ENCODE results near the gene PSME3. TPM values are rescaled to one million over a fixed set of nuclear protein-coding genes. Genes with fewer than 3 reads are reported as not detected.

PSME3 gene
- total RNA-seq, 1 experiment from 2014 or later, result 115 TPM

DNA sequence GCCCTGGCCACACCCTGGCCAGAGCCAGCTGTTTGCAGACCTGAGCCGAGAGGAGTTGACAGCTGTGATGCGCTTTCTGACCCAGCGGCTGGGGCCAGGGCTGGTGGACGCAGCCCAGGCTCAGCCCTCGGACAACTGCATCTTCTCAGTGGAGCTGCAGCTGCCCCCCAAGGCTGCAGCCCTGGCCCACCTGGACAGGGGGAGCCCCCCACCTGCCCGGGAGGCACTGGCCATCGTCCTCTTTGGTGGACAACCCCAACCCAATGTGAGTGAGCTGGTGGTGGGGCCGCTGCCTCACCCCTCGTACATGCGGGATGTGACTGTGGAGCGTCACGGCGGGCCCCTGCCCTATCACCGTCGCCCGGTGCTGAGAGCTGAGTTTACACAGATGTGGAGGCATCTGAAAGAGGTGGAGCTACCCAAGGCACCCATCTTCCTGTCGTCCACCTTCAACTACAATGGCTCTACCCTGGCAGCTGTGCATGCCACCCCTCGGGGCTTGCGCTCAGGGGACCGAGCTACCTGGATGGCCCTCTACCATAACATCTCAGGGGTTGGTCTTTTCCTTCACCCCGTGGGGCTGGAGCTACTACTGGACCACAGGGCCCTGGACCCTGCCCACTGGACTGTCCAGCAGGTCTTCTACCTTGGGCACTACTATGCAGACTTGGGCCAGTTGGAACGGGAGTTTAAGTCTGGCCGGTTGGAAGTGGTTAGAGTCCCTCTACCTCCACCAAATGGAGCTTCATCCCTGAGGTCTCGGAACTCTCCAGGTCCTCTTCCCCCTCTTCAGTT, 11.8 kb downstream of the PSME3 start:
- Histone ChIP-seq H3K79me2 (ENCODE audit: low read depth) (no peaks in the 10 kb centered on the region), H3K9me2 (ENCODE audit: insufficient read depth) (no peaks in the 10 kb centered on the region), H3K27ac (no peak overlapping the region), H3K9me3 (ENCODE audit: insufficient read depth, low read depth) (no peaks in the 10 kb centered on the region), H3K4me3 (no peak overlapping the region), H2AFZ (no peak overlapping the region), H4K20me1 (ENCODE audit: insufficient read depth) (peaks cover 8% of the 10 kb centered on the region), H3K27me3 (ENCODE audit: insufficient read depth, low read depth) (no peaks in the 10 kb centered on the region), H3K4me1 (replicated peaks; ENCODE audit: insufficient read depth) (no peaks in the 10 kb centered on the region), H3F3A (ENCODE audit: insufficient read depth, low read depth) (peaks cover 32% of the 10 kb centered on the region; the same call in 1 of the 2 replicates), H3K4me2 (no peak overlapping the region), H3K36me3 (ENCODE audit: low read depth) (peaks cover 16% of the 10 kb centered on the region; the same call in 1 of the 2 replicates)
- no TSS peak for BruUV-seq (replicated peaks)
- CTCF ChIA-PET, result no interaction called here
- TF ChIP-seq, protein P1, sequence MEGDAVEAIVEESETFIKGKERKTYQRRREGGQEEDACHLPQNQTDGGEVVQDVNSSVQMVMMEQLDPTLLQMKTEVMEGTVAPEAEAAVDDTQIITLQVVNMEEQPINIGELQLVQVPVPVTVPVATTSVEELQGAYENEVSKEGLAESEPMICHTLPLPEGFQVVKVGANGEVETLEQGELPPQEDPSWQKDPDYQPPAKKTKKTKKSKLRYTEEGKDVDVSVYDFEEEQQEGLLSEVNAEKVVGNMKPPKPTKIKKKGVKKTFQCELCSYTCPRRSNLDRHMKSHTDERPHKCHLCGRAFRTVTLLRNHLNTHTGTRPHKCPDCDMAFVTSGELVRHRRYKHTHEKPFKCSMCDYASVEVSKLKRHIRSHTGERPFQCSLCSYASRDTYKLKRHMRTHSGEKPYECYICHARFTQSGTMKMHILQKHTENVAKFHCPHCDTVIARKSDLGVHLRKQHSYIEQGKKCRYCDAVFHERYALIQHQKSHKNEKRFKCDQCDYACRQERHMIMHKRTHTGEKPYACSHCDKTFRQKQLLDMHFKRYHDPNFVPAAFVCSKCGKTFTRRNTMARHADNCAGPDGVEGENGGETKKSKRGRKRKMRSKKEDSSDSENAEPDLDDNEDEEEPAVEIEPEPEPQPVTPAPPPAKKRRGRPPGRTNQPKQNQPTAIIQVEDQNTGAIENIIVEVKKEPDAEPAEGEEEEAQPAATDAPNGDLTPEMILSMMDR (conservative IDR thresholded peaks at IDR 0.05), result no peak
- no peak for TF ChIP-seq EZH2 (IDR thresholded peaks at IDR 0.05; ENCODE audit: low read depth)
- POLR2A ChIA-PET (ENCODE audit: unreplicated experiment), result interaction anchor here (0.6 to 0.7 kb wide), 2 partner anchors 25 to 28 kb away, joined by 3 to 4 read pairs; no protein-coding TSS in a partner anchor
- DNase-seq, result no peak
- intact Hi-C loops (cut with micrococcal nuclease; ENCODE audit: unreplicated experiment), result no loop called here

GRCh38 chr17:42845556-42845917, 12.3 kb downstream of the PSME3 start:
- Histone ChIP-seq H3K9me3 (ENCODE audit: insufficient read depth, low read depth) (no peaks in the 10 kb centered on the region), H3K4me1 (replicated peaks; ENCODE audit: insufficient read depth) (no peaks in the 10 kb centered on the region), H3K27ac (no peak overlapping the region), H2AFZ (no peak overlapping the region), H3K9me2 (ENCODE audit: insufficient read depth) (no peaks in the 10 kb centered on the region), H3K4me3 (no peak overlapping the region), H3K36me3 (ENCODE audit: low read depth) (peaks cover 13% of the 10 kb centered on the region; the same call in 1 of the 2 replicates), H4K20me1 (ENCODE audit: insufficient read depth) (peaks cover 8% of the 10 kb centered on the region), H3K27me3 (ENCODE audit: insufficient read depth, low read depth) (no peaks in the 10 kb centered on the region), H3F3A (ENCODE audit: insufficient read depth, low read depth) (peaks cover 32% of the 10 kb centered on the region; the same call in 1 of the 2 replicates), H3K79me2 (ENCODE audit: low read depth) (no peaks in the 10 kb centered on the region), H3K4me2 (no peak overlapping the region)
- ChIA-PET CTCF (no interaction called here), POLR2A (ENCODE audit: unreplicated experiment) (interaction anchor here (0.6 kb wide), 1 partner anchor 29 kb away, joined by 3 read pairs; no protein-coding TSS in a partner anchor)
- BruUV-seq (replicated peaks), result no TSS peak
- TF ChIP-seq EZH2 (IDR thresholded peaks at IDR 0.05; ENCODE audit: low read depth), result no peak
- TF ChIP-seq, protein P1 (conservative IDR thresholded peaks at IDR 0.05), result no peak
- DNase-seq, result no peak
- intact Hi-C loops (cut with micrococcal nuclease; ENCODE audit: unreplicated experiment), result no loop called here

DNA sequence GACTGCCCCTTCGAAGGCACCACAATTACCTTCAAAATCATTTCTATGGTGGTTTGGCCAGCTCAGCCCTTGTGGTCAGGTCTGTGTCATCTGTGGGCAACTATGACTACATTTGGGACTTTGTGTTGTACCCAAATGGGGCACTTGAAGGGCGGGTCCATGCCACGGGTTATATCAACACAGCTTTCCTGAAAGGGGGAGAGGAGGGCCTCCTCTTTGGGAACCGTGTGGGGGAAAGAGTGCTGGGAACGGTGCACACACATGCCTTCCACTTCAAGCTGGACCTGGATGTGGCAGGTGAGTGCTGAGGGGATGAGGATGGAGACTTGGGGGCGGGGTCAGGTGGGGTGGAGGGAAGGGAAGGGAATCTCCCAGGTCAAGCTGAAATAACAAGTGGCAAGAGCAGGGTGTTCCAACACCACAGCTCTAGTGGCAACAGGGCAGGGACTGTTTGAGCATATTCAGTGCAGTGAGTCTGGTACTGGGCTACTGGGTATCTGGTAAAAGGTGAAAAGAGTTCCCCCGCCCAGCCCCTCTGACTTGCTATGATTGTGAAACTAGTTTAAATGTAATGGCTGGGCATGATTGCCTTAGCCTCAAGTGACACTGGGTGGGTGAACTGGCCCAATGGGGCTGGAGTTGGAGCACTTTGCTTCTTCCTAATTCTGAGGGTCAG, 12.9 kb downstream of the PSME3 start:
- ChIA-PET POLR2A (ENCODE audit: unreplicated experiment) (interaction anchor here (0.6 kb wide), 1 partner anchor 29 kb away, joined by 3 read pairs; no protein-coding TSS in a partner anchor), CTCF (no interaction called here)
- BruUV-seq (replicated peaks), result no TSS peak
- TF ChIP-seq, protein P1 (conservative IDR thresholded peaks at IDR 0.05), result no peak
- no peak for TF ChIP-seq EZH2 (IDR thresholded peaks at IDR 0.05; ENCODE audit: low read depth)
- intact Hi-C loops (cut with micrococcal nuclease; ENCODE audit: unreplicated experiment), result no loop called here
- peaks cover 8% of the 10 kb centered on the region for H4K20me1 ChIP-seq (ENCODE audit: insufficient read depth)
- H3K9me2 ChIP-seq (ENCODE audit: insufficient read depth), result no peaks in the 10 kb centered on the region
- H3K36me3 ChIP-seq (ENCODE audit: low read depth), result peaks cover 11% of the 10 kb centered on the region; the same call in 1 of the 2 replicates
- H3K4me3 ChIP-seq, result no peak overlapping the region
- no peak overlapping the region for H3K4me2 ChIP-seq
- H2AFZ ChIP-seq, result no peak overlapping the region
- DNase-seq, result no peak
- no peaks in the 10 kb centered on the region for H3K27me3 ChIP-seq (ENCODE audit: insufficient read depth, low read depth)
- H3K9me3 ChIP-seq (ENCODE audit: insufficient read depth, low read depth), result no peaks in the 10 kb centered on the region
- no peak overlapping the region; the same call in 1 of the 2 replicates for H3K27ac ChIP-seq
- H3K79me2 ChIP-seq (ENCODE audit: low read depth), result no peaks in the 10 kb centered on the region
- H3F3A ChIP-seq (ENCODE audit: insufficient read depth, low read depth), result peaks cover 32% of the 10 kb centered on the region; the same call in 1 of the 2 replicates
- no peaks in the 10 kb centered on the region for H3K4me1 ChIP-seq (replicated peaks; ENCODE audit: insufficient read depth)

Data from PC-9 (cell line).